RWPE2 (cell line): ENCODE data around the gene INHBA.

ENCODE experiments used
- ATAC-seq: fragments of 200-7000 bp; cut with Tn5 transposase; 3 replicates; pipeline ENCODE4 v1.9.1; 2021; ENCODE audit warnings: low read depth
- DNase-seq: peaks from one replicate; pipeline ENCODE4 v3.0.0-alpha.2; 2020; ENCODE audit warnings: low spot score
- H3K27ac ChIP-seq: fragments of 450-650 bp; 2 replicates; pipeline ENCODE4 v1.5.1; 2017; ENCODE audit warnings: mild to moderate bottlenecking; ENCODE audit not compliant: poor library complexity, severe bottlenecking
- H3K27me3 ChIP-seq: fragments of 250-450 bp; sonication (Bioruptor Pico); 2 replicates; pipeline ENCODE4 v1.5.1; 2021; ENCODE audit warnings: mild to moderate bottlenecking, moderate library complexity; ENCODE audit not compliant: insufficient read depth, poor library complexity, severe bottlenecking
- H3K36me3 ChIP-seq: fragments of 250-450 bp; sonication (Bioruptor Pico); 2 replicates; pipeline ENCODE4 v1.5.1; 2020; ENCODE audit warnings: low read depth, mild to moderate bottlenecking, moderate library complexity
- H3K4me1 ChIP-seq: fragments of 250-450 bp; sonication (Bioruptor Pico); 2 replicates; pipeline ENCODE4 v1.5.1; 2021; ENCODE audit warnings: mild to moderate bottlenecking, moderate library complexity; ENCODE audit not compliant: insufficient read depth, poor library complexity, severe bottlenecking
- H3K4me3 ChIP-seq: fragments of 250-450 bp; sonication (Bioruptor Pico); 2 replicates; pipeline ENCODE4 v1.5.1; 2021; ENCODE audit warnings: mild to moderate bottlenecking, moderate library complexity; ENCODE audit not compliant: severe bottlenecking
- H3K9me3 ChIP-seq: fragments of 250-450 bp; sonication (Bioruptor Pico); 2 replicates; pipeline ENCODE4 v1.5.1; 2021; ENCODE audit warnings: mild to moderate bottlenecking, moderate library complexity; ENCODE audit not compliant: severe bottlenecking
- TF ChIP-seq, protein P1 (sequence below): fragments of 450-650 bp; IDR thresholded peaks from one replicate; pipeline ENCODE4 v1.5.1; 2017; ENCODE audit warnings: mild to moderate bottlenecking, moderate library complexity; ENCODE audit not compliant: poor library complexity, severe bottlenecking

Gene INHBA

DNA sequence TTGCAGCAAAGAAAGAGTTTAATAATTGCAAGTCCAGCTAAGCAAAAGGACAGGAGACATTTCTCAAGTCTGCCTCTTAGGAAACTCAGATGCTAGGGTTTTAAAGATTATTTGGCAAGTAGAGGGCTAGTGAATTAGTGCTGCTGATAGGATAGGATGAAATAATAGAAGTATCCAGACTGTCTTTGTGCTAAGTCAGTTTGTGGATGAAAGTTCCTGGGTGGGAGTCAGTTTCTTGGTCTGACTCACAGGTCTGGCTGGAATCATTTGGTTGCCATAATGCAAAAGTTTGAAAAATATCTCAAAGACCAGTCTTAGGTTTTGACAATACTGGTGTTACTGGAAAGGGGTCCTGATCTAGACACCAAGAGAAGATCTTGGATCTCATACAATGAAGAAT lies 42.6 kb upstream of the INHBA start:
- H3K4me3 ChIP-seq: no peak overlapping the region
- no peak for DNase-seq
- TF ChIP-seq, protein P1, sequence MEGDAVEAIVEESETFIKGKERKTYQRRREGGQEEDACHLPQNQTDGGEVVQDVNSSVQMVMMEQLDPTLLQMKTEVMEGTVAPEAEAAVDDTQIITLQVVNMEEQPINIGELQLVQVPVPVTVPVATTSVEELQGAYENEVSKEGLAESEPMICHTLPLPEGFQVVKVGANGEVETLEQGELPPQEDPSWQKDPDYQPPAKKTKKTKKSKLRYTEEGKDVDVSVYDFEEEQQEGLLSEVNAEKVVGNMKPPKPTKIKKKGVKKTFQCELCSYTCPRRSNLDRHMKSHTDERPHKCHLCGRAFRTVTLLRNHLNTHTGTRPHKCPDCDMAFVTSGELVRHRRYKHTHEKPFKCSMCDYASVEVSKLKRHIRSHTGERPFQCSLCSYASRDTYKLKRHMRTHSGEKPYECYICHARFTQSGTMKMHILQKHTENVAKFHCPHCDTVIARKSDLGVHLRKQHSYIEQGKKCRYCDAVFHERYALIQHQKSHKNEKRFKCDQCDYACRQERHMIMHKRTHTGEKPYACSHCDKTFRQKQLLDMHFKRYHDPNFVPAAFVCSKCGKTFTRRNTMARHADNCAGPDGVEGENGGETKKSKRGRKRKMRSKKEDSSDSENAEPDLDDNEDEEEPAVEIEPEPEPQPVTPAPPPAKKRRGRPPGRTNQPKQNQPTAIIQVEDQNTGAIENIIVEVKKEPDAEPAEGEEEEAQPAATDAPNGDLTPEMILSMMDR: no peak

GRCh38 chr7:41744161-41744560 lies 41.3 kb upstream of the INHBA start:
- Histone ChIP-seq H3K36me3 (no peaks in the 10 kb centered on the region), H3K27ac (no peak overlapping the region), H3K9me3 (no peaks in the 10 kb centered on the region), H3K27me3 (no peaks in the 10 kb centered on the region), H3K4me3 (no peak overlapping the region), H3K4me1 (no peaks in the 10 kb centered on the region)
- ATAC-seq (no peak), DNase-seq (no peak)
- TF ChIP-seq, protein P1: no peak

More for the DNA sequence above, 42.6 kb upstream of the INHBA start:
- Histone ChIP-seq H3K36me3 (no peaks in the 10 kb centered on the region), H3K27ac (no peak overlapping the region), H3K27me3 (no peaks in the 10 kb centered on the region), H3K4me1 (no peaks in the 10 kb centered on the region), H3K9me3 (no peaks in the 10 kb centered on the region)
- no peak for ATAC-seq

GRCh38 chr7:41742401-41743020 lies 39.6 kb upstream of the INHBA start:
- ATAC-seq (no peak), DNase-seq (no peak)
- TF ChIP-seq, protein P1: no peak

GRCh38 chr7:41738806-41739205 lies 35.9 kb upstream of the INHBA start:
- H3K27ac ChIP-seq: no peak overlapping the region
- no peaks in the 10 kb centered on the region for H3K36me3 ChIP-seq
- ATAC-seq (no peak), DNase-seq (no peak)
- H3K9me3 ChIP-seq: no peaks in the 10 kb centered on the region
- H3K4me3 ChIP-seq: no peak overlapping the region
- TF ChIP-seq, protein P1: no peak
- H3K27me3 ChIP-seq: no peaks in the 10 kb centered on the region
- no peaks in the 10 kb centered on the region for H3K4me1 ChIP-seq

More at GRCh38 chr7:41742401-41743020, 39.6 kb upstream of the INHBA start:
- Histone ChIP-seq H3K27me3 (no peaks in the 10 kb centered on the region), H3K36me3 (no peaks in the 10 kb centered on the region), H3K4me3 (no peak overlapping the region), H3K4me1 (no peaks in the 10 kb centered on the region), H3K27ac (no peak overlapping the region), H3K9me3 (no peaks in the 10 kb centered on the region)

GRCh38 chr7:41738336-41738735 lies 35.4 kb upstream of the INHBA start:
- no peak overlapping the region for H3K27ac ChIP-seq
- H3K9me3 ChIP-seq: no peaks in the 10 kb centered on the region
- H3K4me1 ChIP-seq: no peaks in the 10 kb centered on the region
- H3K36me3 ChIP-seq: no peaks in the 10 kb centered on the region
- DNase-seq (no peak), ATAC-seq (no peak)
- TF ChIP-seq, protein P1: no peak
- H3K4me3 ChIP-seq: no peak overlapping the region
- no peaks in the 10 kb centered on the region for H3K27me3 ChIP-seq
